Measurements from ENCODE around the gene SMCO1.
"Not testable (repeated sequence)": the region's sequence is repeated elsewhere in the genome, so short reads cannot be mapped to it uniquely, and the experiment has no call there.

The SMCO1 gene

GRCh38 chr3:196511646-196512425 lies 3.3 kb downstream of the SMCO1 start:
- H3K4me3 ChIP-seq (ENCODE audit: low read depth, low read length); H3K36me3 ChIP-seq (ENCODE audit: control insufficient read depth in 2 of 2, insufficient read depth in 1 of 2, low read length in 2 of 2); POLR2A ChIA-PET; H3K27ac ChIP-seq (ENCODE audit: extremely low read depth, low read depth, low read length); H3K9me3 ChIP-seq (ENCODE audit: control insufficient read depth, insufficient read depth, low read depth, low read length); CTCF ChIA-PET; H3K4me1 ChIP-seq (ENCODE audit: control insufficient read depth, insufficient read depth, low read length): not testable (repeated sequence)

GRCh38 chr3:196511108-196511507 lies 4.0 kb downstream of the SMCO1 start:
- CTCF ChIA-PET; POLR2A ChIA-PET; H3K9me3 ChIP-seq (ENCODE audit: control insufficient read depth, insufficient read depth, low read depth, low read length); H3K36me3 ChIP-seq (ENCODE audit: control insufficient read depth in 2 of 2, insufficient read depth in 1 of 2, low read length in 2 of 2); H3K4me3 ChIP-seq (ENCODE audit: low read depth, low read length); H3K27ac ChIP-seq (ENCODE audit: extremely low read depth, low read depth, low read length); H3K4me1 ChIP-seq (ENCODE audit: control insufficient read depth, insufficient read depth, low read length): not testable (repeated sequence)

- Histone ChIP-seq H3K4me3 (ENCODE audit: low read depth, low read length) (no peak overlapping the region), H3K4me1 (ENCODE audit: control insufficient read depth, insufficient read depth, low read length) (no peaks in the 10 kb centered on the region), H3K9me3 (ENCODE audit: control insufficient read depth, insufficient read depth, low read depth, low read length) (no peaks in the 10 kb centered on the region), H3K27ac (ENCODE audit: extremely low read depth, low read depth, low read length) (no peak overlapping the region), H3K36me3 (ENCODE audit: control insufficient read depth in 2 of 2, insufficient read depth in 1 of 2, low read length in 2 of 2) (no peaks in the 10 kb centered on the region)
- ChIA-PET CTCF (interaction anchor here (0.5 to 0.7 kb wide), 2 partner anchors 12 to 111 kb away, joined by 3 read pairs; no protein-coding TSS in a partner anchor), POLR2A (no interaction called here)
- TF ChIP-seq ELK4 (IDR thresholded peaks at IDR 0.05; ENCODE audit: borderline replicate concordance, low read depth, low read length) (no peak), SETDB1 (IDR thresholded peaks at IDR 0.05; ENCODE audit: insufficient read length, low read length) (peak; percentile 93)
Measured at GRCh38 chr3:196506687-196507086, 8.5 kb downstream of the SMCO1 start.

- Histone ChIP-seq H3K27ac (ENCODE audit: extremely low read depth, low read depth, low read length) (no peak overlapping the region), H3K4me1 (ENCODE audit: control insufficient read depth, insufficient read depth, low read length) (no peaks in the 10 kb centered on the region), H3K4me3 (ENCODE audit: low read depth, low read length) (no peak overlapping the region), H3K36me3 (ENCODE audit: control insufficient read depth in 2 of 2, insufficient read depth in 1 of 2, low read length in 2 of 2) (no peaks in the 10 kb centered on the region), H3K9me3 (ENCODE audit: control insufficient read depth, insufficient read depth, low read depth, low read length) (no peaks in the 10 kb centered on the region)
- ChIA-PET CTCF (interaction anchor here (0.8 kb wide), 2 partner anchors 14 to 18 kb away, joined by 3 to 5 read pairs; no protein-coding TSS in a partner anchor), POLR2A (no interaction called here)
- TF ChIP-seq SP7 (tag by site-specific recombination; IDR thresholded peaks at IDR 0.05) (no peak), ZNF121 (tag by site-specific recombination; IDR thresholded peaks at IDR 0.05) (peak; percentile 79; the same call in 1 of the 2 replicates)
Measured at GRCh38 chr3:196504556-196504955, 10.6 kb downstream of the SMCO1 start.

- ChIA-PET CTCF (interaction anchor here (0.8 kb wide), 1 partner anchor 19 kb away, joined by 3 read pairs; no protein-coding TSS in a partner anchor), POLR2A (interaction anchor here (0.5 to 1.1 kb wide), 3 partner anchors 13 to 346 kb away, joined by 3 to 10 read pairs (median 9); partner anchors contain the start of gene UBXN7)
Measured at GRCh38 chr3:196504077-196504398, 11.1 kb downstream of the SMCO1 start.

GRCh38 chr3:196503196-196504076 lies 11.7 kb downstream of the SMCO1 start, which contains the start of gene RNF168:
Gene RNF168, minus strand, starts transcription at chr3:196503768. Its CDS starts 595 bp downstream, at chr3:196503173.
- Histone ChIP-seq H3K27ac (ENCODE audit: extremely low read depth, low read depth, low read length) (peak within 1 kb of the TSS; percentile 89), H3K36me3 (ENCODE audit: control insufficient read depth in 2 of 2, insufficient read depth in 1 of 2, low read length in 2 of 2) (no peaks in the 10 kb centered on the region), H3K4me3 (ENCODE audit: low read depth, low read length) (peak within 1 kb of the TSS; percentile 91), H3K4me1 (ENCODE audit: control insufficient read depth, insufficient read depth, low read length) (no peaks in the 10 kb centered on the region), H3K9me3 (ENCODE audit: control insufficient read depth, insufficient read depth, low read depth, low read length) (no peaks in the 10 kb centered on the region)
- POLR2A ChIA-PET: interaction anchor here (0.5 to 1.1 kb wide), 3 partner anchors 14 to 345 kb away, joined by 3 to 10 read pairs (median 9); partner anchors contain the start of gene UBXN7
- CTCF ChIA-PET: interaction anchor here (1.0 kb wide), 1 partner anchor 11 kb away, joined by 5 read pairs; no protein-coding TSS in a partner anchor
- TF ChIP-seq ZNF510 (tag by site-specific recombination; IDR thresholded peaks at IDR 0.05; ENCODE audit: insufficient replicate concordance) (no peak), ZNF518A (tag by site-specific recombination; conservative IDR thresholded peaks at IDR 0.05; ENCODE audit: low read depth) (no peak), ZNF175 (tag by site-specific recombination; IDR thresholded peaks at IDR 0.05) (no peak), ZNF146 (tag by site-specific recombination; IDR thresholded peaks at IDR 0.05) (no peak), ZNF488 (tag by site-specific recombination; IDR thresholded peaks at IDR 0.05) (no peak)

More at GRCh38 chr3:196504077-196504398, 11.1 kb downstream of the SMCO1 start:
- TF ChIP-seq ZNF335 (tag by site-specific recombination; conservative IDR thresholded peaks at IDR 0.05): peak; percentile 88
- not testable (repeated sequence) for H3K4me1 ChIP-seq (ENCODE audit: control insufficient read depth, insufficient read depth, low read length); H3K9me3 ChIP-seq (ENCODE audit: control insufficient read depth, insufficient read depth, low read depth, low read length); H3K36me3 ChIP-seq (ENCODE audit: control insufficient read depth in 2 of 2, insufficient read depth in 1 of 2, low read length in 2 of 2)
- H3K27ac ChIP-seq (ENCODE audit: extremely low read depth, low read depth, low read length): peak overlapping the region; percentile 46; the same call in 1 of the 2 replicates
- peak overlapping the region; percentile 15 for H3K4me3 ChIP-seq (ENCODE audit: low read depth, low read length)
